Activated CD4-positive, alpha-beta memory T cell treated with anti-CD3 and anti-CD28 coated beads for 36 hours (primary cell): Measurements from ENCODE around the gene RPS18. TPM values are rescaled to one million over a fixed set of nuclear protein-coding genes. Genes with fewer than 3 reads are reported as not detected.
A peak's percentile ranks its signal among the peaks of the same experiment; 100 is the strongest.

ENCODE experiments used
- CTCF ChIA-PET: fragments of 350-600 bp; sonication (Branson Sonifier 250); formaldehyde crosslinking; loops from one replicate; lab custom pipeline; 2021; ENCODE audit warnings: antibody characterized with exemption, inconsistent platforms; lab: Charles Lee
- POLR2A ChIA-PET: fragments of 350-600 bp; sonication (Branson Sonifier 250); formaldehyde crosslinking; loops from one replicate; lab custom pipeline; 2021; ENCODE audit warnings: antibody characterized with exemption; lab: Charles Lee
- DNase-seq: peaks from one replicate; pipeline ENCODE4 v3.0.0-alpha.2; 2020
- H3K27ac Mint-ChIP-seq: one replicate; pipeline ENCODE4 v1.8.0; 2021; ENCODE audit warnings: mixed read lengths
- H3K27me3 Mint-ChIP-seq: one replicate; pipeline ENCODE4 v1.8.0; 2021; ENCODE audit warnings: mixed read lengths
- H3K36me3 Mint-ChIP-seq: one replicate; pipeline ENCODE4 v1.8.0; 2021; ENCODE audit warnings: mixed read lengths
- H3K4me1 Mint-ChIP-seq: one replicate; pipeline ENCODE4 v1.8.0; 2021; ENCODE audit warnings: low read depth, mixed read lengths
- H3K4me3 Mint-ChIP-seq: one replicate; pipeline ENCODE4 v1.8.0; 2021; ENCODE audit warnings: mild to moderate bottlenecking, mixed read lengths
- H3K9me3 Mint-ChIP-seq: one replicate; pipeline ENCODE4 v1.8.0; 2021; ENCODE audit warnings: mixed read lengths
- intact Hi-C: fragments of 100-400 bp; cut with micrococcal nuclease; formaldehyde crosslinking; loops from one replicate; pipeline ENCODE4 v1.15.1; 2023
- total RNA-seq, 2 experiments: library from RNA; stranded (reverse); gene quantifications; one replicate each; pipeline ENCODE4 v1.2.3, GENCODE V29; 2021

The RPS18 gene
- total RNA-seq, 2 experiments from 2014 or later = 4,372 to 4,391 TPM

DNA sequence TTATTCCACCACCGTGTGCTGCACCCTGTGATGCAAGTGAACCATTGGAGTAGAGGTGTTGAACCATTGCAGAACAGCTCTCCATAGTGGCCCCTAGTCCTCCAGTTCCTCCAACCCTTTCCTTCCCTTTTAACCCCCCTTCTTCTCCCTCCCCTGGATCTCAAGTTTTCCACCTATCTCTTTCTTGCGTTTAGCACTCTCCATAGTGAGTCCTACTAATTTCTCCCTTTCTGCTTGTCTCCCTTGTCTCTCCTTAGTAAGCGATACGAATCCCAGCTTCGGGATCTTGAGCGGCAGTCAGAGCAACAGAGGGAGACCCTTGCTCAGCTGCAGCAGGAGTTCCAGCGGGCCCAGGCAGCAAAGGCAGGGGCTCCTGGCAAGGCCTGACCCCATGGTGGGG, 18.6 kb downstream of the RPS18 start:
- H3K4me3 Mint-ChIP-seq = peak overlapping the region; percentile 98
- peaks cover 41% of the 10 kb centered on the region for H3K4me1 Mint-ChIP-seq
- no peaks in the 10 kb centered on the region for H3K9me3 Mint-ChIP-seq
- intact Hi-C loops = no loop called here
- H3K27ac Mint-ChIP-seq = peak overlapping the region; percentile 80
- H3K36me3 Mint-ChIP-seq = peaks cover 25% of the 10 kb centered on the region
- H3K27me3 Mint-ChIP-seq = no peaks in the 10 kb centered on the region
- ChIA-PET CTCF (interaction anchor here (2.4 to 4.9 kb wide), 3 partner anchors 9 to 100 kb away, joined by 6 to 37 read pairs (median 18); partner anchors contain the start of genes B3GALT4 and RGL2), POLR2A (interaction anchor here (0.6 to 3.7 kb wide), 5 partner anchors 8 to 246 kb away, joined by 3 to 40 read pairs (median 12); partner anchors contain the start of genes B3GALT4, RGL2 and TAPBP)
- DNase-seq = no peak

- ChIA-PET CTCF (no interaction called here), POLR2A (no interaction called here)
- Mint-ChIP-seq H3K4me1 (peaks cover 35% of the 10 kb centered on the region), H3K27me3 (no peaks in the 10 kb centered on the region), H3K27ac (no peak overlapping the region), H3K36me3 (peaks cover 9% of the 10 kb centered on the region), H3K4me3 (no peak overlapping the region), H3K9me3 (no peaks in the 10 kb centered on the region)
- DNase-seq = no peak
- intact Hi-C loops = no loop called here
Observed at GRCh38 chr6:33292996-33293682, 21.3 kb downstream of the RPS18 start.

DNA sequence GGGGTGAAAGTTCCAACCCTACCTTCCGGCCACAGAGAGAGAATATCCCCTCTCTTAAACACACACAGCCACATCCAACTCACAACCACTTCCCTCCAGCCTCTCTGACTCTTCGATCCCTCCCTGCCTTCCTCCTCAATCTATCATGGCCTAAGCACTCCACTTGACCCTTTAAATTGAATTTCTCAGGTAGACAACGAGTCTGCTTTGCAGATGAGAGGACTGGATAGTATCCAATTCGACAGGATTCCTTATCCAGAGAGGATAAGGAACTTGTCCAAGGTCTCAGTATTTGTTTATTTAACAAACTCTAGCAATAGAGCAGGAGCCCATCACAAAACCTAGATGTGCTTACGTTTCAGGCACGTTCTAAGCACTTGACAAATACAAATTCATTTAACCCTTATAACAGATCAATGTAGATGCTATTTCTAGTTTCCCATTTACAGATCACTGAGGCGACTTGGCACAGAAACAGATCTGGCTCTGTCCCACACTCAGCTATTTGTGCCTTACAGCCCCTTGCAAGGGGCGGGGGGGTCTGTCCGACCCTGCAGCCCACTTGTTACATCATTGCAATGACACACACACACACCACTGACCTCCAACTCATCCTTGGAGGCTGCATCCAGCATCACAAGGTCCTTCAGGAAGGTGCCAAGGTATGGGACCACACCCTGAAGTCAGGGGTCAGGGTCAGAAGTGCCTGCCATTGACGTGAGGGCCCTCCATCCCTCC, 22.4 kb downstream of the RPS18 start:
- ChIA-PET POLR2A (no interaction called here), CTCF (no interaction called here)
- peak overlapping the region; percentile 26 for H3K27ac Mint-ChIP-seq
- H3K4me3 Mint-ChIP-seq = no peak overlapping the region
- H3K4me1 Mint-ChIP-seq = peaks cover 30% of the 10 kb centered on the region
- peaks cover 9% of the 10 kb centered on the region for H3K36me3 Mint-ChIP-seq
- DNase-seq = no peak
- H3K9me3 Mint-ChIP-seq = no peaks in the 10 kb centered on the region
- H3K27me3 Mint-ChIP-seq = no peaks in the 10 kb centered on the region
- intact Hi-C loops = no loop called here

GRCh38 chr6:33295621-33296369, 23.9 kb downstream of the RPS18 start:
- Mint-ChIP-seq H3K27me3 (no peaks in the 10 kb centered on the region), H3K9me3 (no peaks in the 10 kb centered on the region), H3K4me1 (peaks cover 28% of the 10 kb centered on the region), H3K27ac (no peak overlapping the region), H3K4me3 (no peak overlapping the region), H3K36me3 (peaks cover 19% of the 10 kb centered on the region)
- ChIA-PET POLR2A (no interaction called here), CTCF (interaction anchor here (4.7 kb wide), 1 partner anchor 18 kb away, joined by 31 read pairs; the partner anchor contains the start of gene B3GALT4)
- intact Hi-C loops = loop anchor here (5.0 kb wide), 1 partner anchor 97 kb away; the partner anchor contains the start of gene KIFC1
- no peak for DNase-seq

GRCh38 chr6:33296797-33297405, 25.0 kb downstream of the RPS18 start:
- Mint-ChIP-seq H3K36me3 (peaks cover 26% of the 10 kb centered on the region), H3K27me3 (no peaks in the 10 kb centered on the region), H3K4me1 (peaks cover 25% of the 10 kb centered on the region), H3K9me3 (no peaks in the 10 kb centered on the region), H3K27ac (peak overlapping the region; percentile 54), H3K4me3 (peak overlapping the region; percentile 13)
- CTCF ChIA-PET = interaction anchor here (4.7 kb wide), 1 partner anchor 19 kb away, joined by 31 read pairs; the partner anchor contains the start of gene B3GALT4
- DNase-seq = no peak
- POLR2A ChIA-PET = interaction anchor here (0.8 to 3.3 kb wide), 4 partner anchors 7 to 282 kb away, joined by 3 to 30 read pairs (median 4); partner anchors contain the start of genes PFDN6, RPS18, VPS52 and WDR46
- intact Hi-C loops = loop anchor here (5.0 kb wide), 1 partner anchor 95 kb away; the partner anchor contains the start of gene KIFC1

- Mint-ChIP-seq H3K27ac (peak overlapping the region; percentile 54), H3K4me3 (peak overlapping the region; percentile 46), H3K4me1 (peaks cover 25% of the 10 kb centered on the region), H3K9me3 (no peaks in the 10 kb centered on the region), H3K36me3 (peaks cover 20% of the 10 kb centered on the region), H3K27me3 (no peaks in the 10 kb centered on the region)
- intact Hi-C loops = loop anchor here (5.0 kb wide), 1 partner anchor 95 kb away; the partner anchor contains the start of gene KIFC1
- DNase-seq = no peak
- POLR2A ChIA-PET = interaction anchor here (0.6 to 3.3 kb wide), 8 partner anchors 8 to 444 kb away, joined by 3 to 30 read pairs (median 4); partner anchors contain the start of genes PFDN6, PSMB9, RPS18 and VPS52
- CTCF ChIA-PET = interaction anchor here (1.5 to 4.7 kb wide), 2 partner anchors 20 to 48 kb away, joined by 3 to 31 read pairs; partner anchors contain the start of gene B3GALT4
Observed at GRCh38 chr6:33297406-33297955, 25.6 kb downstream of the RPS18 start.

- Mint-ChIP-seq H3K4me3 (peak overlapping the region; percentile 89), H3K36me3 (peaks cover 18% of the 10 kb centered on the region), H3K27me3 (no peaks in the 10 kb centered on the region), H3K4me1 (peaks cover 25% of the 10 kb centered on the region), H3K27ac (peak overlapping the region; percentile 96), H3K9me3 (no peaks in the 10 kb centered on the region)
- intact Hi-C loops = loop anchor here (2.0 to 5.0 kb wide), 2 partner anchors 94 to 121 kb away; partner anchors contain the start of genes CUTA and KIFC1
- peak; percentile 79 for DNase-seq
- ChIA-PET CTCF (interaction anchor here (1.2 to 4.7 kb wide), 7 partner anchors 9 to 93 kb away, joined by 3 to 36 read pairs (median 5); partner anchors contain the start of genes B3GALT4, HSD17B8, PFDN6 and RING1), POLR2A (interaction anchor here (0.6 to 3.3 kb wide), 11 partner anchors 9 to 444 kb away, joined by 3 to 30 read pairs (median 6); partner anchors contain the start of genes B3GALT4, PFDN6, PSMB9 and RPS18)
Observed at GRCh38 chr6:33297956-33298772, 26.3 kb downstream of the RPS18 start.

DNA sequence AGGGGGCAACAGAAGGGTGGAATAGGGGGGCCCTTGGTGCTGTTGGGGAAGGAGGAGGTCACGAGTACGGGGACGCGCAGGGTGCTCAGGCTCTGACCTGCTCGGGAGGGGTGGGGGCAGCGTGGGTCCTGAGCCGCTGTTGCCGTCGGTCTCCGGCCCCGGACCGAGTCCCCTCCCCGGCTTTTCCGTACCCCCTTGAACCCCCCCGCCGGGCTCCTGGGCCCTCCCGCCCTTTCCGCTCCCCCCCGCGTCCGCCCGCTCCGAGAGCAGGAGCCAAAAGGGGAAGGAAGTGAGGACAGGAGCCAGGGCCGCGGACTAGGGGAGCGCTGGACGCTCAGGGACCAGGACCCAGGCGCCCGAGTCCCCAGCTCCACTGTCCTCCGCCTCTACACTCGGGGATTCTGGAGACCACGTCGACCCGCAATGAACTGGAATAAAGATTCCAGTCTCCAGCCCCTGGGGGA, 26.9 kb downstream of the RPS18 start, which contains the start of gene RGL2:
RGL2 (minus strand) TSS at position 170 of the 464 bp plus-strand sequence. CDS start 332 bp downstream, outside the sequence.
- H3K36me3 Mint-ChIP-seq = peaks cover 23% of the 10 kb centered on the region
- H3K4me3 Mint-ChIP-seq = peak within 1 kb of the TSS; percentile 89
- peak within 1 kb of the TSS; percentile 96 for H3K27ac Mint-ChIP-seq
- POLR2A ChIA-PET = interaction anchor here (0.9 to 3.3 kb wide), 9 partner anchors 9 to 98 kb away, joined by 3 to 30 read pairs (median 8); partner anchors contain the start of genes B3GALT4, PFDN6, RPS18 and RXRB
- H3K4me1 Mint-ChIP-seq = peaks cover 28% of the 10 kb centered on the region
- intact Hi-C loops = loop anchor here (1.0 to 5.0 kb wide), 6 partner anchors 10 to 120 kb away; partner anchors contain the start of genes CUTA, KIFC1, PFDN6 and RXRB
- DNase-seq = peak; percentile 76
- CTCF ChIA-PET = interaction anchor here (0.8 to 4.7 kb wide), 16 partner anchors 10 to 156 kb away, joined by 3 to 36 read pairs (median 4); partner anchors contain the start of genes B3GALT4, HSD17B8, PFDN6 and RING1
- H3K9me3 Mint-ChIP-seq = no peaks in the 10 kb centered on the region
- no peaks in the 10 kb centered on the region for H3K27me3 Mint-ChIP-seq

- POLR2A ChIA-PET = interaction anchor here (0.9 to 3.3 kb wide), 13 partner anchors 10 to 1328 kb away, joined by 3 to 30 read pairs (median 5); partner anchors contain the start of genes B3GALT4, DXO, PFDN6 and PHF1
- peak overlapping the region; percentile 89 for H3K4me3 Mint-ChIP-seq
- CTCF ChIA-PET = interaction anchor here (0.5 to 4.7 kb wide), 19 partner anchors 9 to 271 kb away, joined by 3 to 36 read pairs (median 4); partner anchors contain the start of genes B3GALT4, HSD17B8, PFDN6 and RING1
- peaks cover 30% of the 10 kb centered on the region for H3K4me1 Mint-ChIP-seq
- DNase-seq = peak; percentile 96
- H3K9me3 Mint-ChIP-seq = no peaks in the 10 kb centered on the region
- H3K27me3 Mint-ChIP-seq = no peaks in the 10 kb centered on the region
- peak overlapping the region; percentile 96 for H3K27ac Mint-ChIP-seq
- peaks cover 27% of the 10 kb centered on the region for H3K36me3 Mint-ChIP-seq
- intact Hi-C loops = loop anchor here (1.0 to 5.0 kb wide), 6 partner anchors 10 to 119 kb away; partner anchors contain the start of genes CUTA, KIFC1, PFDN6 and RXRB
Observed at GRCh38 chr6:33299237-33299944, 27.5 kb downstream of the RPS18 start.
